Tibial artery (tissue), 4 donors: Measurements from ENCODE around the gene PNMA6E.

Experiments
- DNase-seq, 2 donors: peaks; one replicate each; pipeline ENCODE4 v3.0.0-alpha.2; 2019
- H3K27ac ChIP-seq, 2 donors: fragments of 200-600 bp; sonication (generic) in 1 of 2; 1 replicate in 1 of 2; 2 replicates in 1 of 2; pipeline ENCODE4 v1.5.1; 2018 to 2019; ENCODE audit warnings: mild to moderate bottlenecking in 1 of 2
- H3K27me3 ChIP-seq, 2 donors: fragments of 200-600 bp; sonication (generic) in 1 of 2; one replicate each; pipeline versions ENCODE4 v1.5.1 to v1.6.0; 2016 to 2019
- H3K36me3 ChIP-seq, 3 donors: fragments of 200-600 bp; sonication (generic) in 2 of 3; one replicate each; pipeline ENCODE4 v1.5.1; 2016 to 2019; ENCODE audit warnings: mild to moderate bottlenecking in 2 of 3
- H3K4me1 ChIP-seq, 4 donors: fragments of 200-600 bp; sonication (generic) in 2 of 4; 1 replicate in 3 of 4; 2 replicates in 1 of 4; pipeline ENCODE4 v1.5.1; 2016 to 2019
- H3K4me3 ChIP-seq, 2 donors: fragments of 200-600 bp; sonication (generic) in 1 of 2; 1 replicate in 1 of 2; 2 replicates in 1 of 2; pipeline ENCODE4 v1.5.1; 2018 to 2019; ENCODE audit warnings: mild to moderate bottlenecking in 2 of 2
- H3K9me3 ChIP-seq, 3 donors: fragments of 200-600 bp; sonication (generic) in 1 of 3; one replicate each; pipeline ENCODE4 v1.5.1; 2016 to 2019
- CTCF ChIP-seq, 2 experiments: fragments of 200-600 bp in 1 of 2; fragments of 450-650 bp in 1 of 2; IDR thresholded peaks; one replicate each; pipeline ENCODE4 v1.5.1; 2017 to 2019; ENCODE audit warnings: antibody characterized with exemption in 2 of 2, mild to moderate bottlenecking in 1 of 2, moderate library complexity in 1 of 2
- intact Hi-C: fragments of 100-400 bp; cut with DNase I; formaldehyde crosslinking; loops from one replicate; pipeline ENCODE4 v1.15.0; 2023; ENCODE audit warnings: low total_unique reads

PNMA6E gene

GRCh38 chrX:153444333-153445011 lies 43.3 kb upstream of the PNMA6E start:
- intact Hi-C loops: no loop called here

DNA sequence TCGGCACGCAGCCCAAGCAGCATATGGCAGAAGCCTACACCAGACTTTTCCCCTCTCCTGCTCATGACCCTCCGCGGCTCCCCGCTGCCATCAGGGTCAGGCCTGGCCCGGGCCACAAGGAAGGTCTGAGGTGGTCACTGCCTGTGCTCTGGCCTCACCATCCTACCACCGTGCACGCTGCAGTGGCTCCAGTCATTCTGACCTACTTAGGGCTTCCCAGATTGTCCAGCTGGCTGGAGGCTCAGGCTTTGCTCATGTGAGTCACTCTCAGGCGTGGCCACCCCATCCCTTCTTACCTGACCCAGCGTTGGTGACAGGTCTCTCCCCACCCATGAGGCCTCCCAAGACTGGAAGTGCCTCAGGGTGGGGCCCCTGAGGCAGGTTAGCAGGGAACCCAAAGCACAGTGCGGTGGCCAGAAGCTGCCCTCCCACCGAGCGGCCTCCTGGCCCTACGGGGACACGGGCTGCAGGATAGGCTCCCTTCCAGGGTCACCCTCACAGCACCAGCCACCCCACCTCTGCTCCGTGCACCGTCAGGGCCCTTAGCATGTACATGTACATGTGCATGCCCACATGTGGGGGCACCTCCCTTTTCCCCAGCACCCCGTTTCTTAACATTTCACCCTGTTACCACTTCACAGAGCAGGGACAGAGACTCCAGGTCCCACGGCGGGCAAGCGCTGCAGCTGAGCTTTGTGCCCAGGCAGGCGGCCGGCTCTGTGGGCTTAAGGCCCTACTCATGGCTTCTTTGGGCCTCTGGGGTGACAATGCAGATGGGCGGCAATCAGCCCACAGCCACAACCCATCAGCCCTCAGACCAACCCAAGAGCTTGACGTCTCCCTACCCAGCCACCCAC lies 42.6 kb upstream of the PNMA6E start:
- Histone ChIP-seq H3K36me3 (peaks cover 0 to 6% (median 0%) of the 10 kb centered on the region in 3 donors), H3K27ac (no peak overlapping the region), H3K27me3 (no peaks in the 10 kb centered on the region), H3K4me1 (no peaks in the 10 kb centered on the region), H3K4me3 (no peak overlapping the region), H3K9me3 (peaks cover 0 to 4% (median 0%) of the 10 kb centered on the region in 3 donors)
- no peak for TF ChIP-seq CTCF (IDR thresholded peaks at IDR 0.05)
- intact Hi-C loops: no loop called here
- DNase-seq: no peak

More at GRCh38 chrX:153444333-153445011, 43.3 kb upstream of the PNMA6E start:
- H3K27me3 ChIP-seq: no peaks in the 10 kb centered on the region
- H3K27ac ChIP-seq: no peak overlapping the region
- peaks cover 0 to 11% (median 4%) of the 10 kb centered on the region in 3 donors for H3K36me3 ChIP-seq
- no peak for DNase-seq
- TF ChIP-seq CTCF (IDR thresholded peaks at IDR 0.05): no peak
- no peak overlapping the region for H3K4me3 ChIP-seq
- H3K9me3 ChIP-seq: peaks cover 0 to 4% (median 0%) of the 10 kb centered on the region in 3 donors
- H3K4me1 ChIP-seq: no peaks in the 10 kb centered on the region

GRCh38 chrX:153442463-153442862 lies 41.3 kb upstream of the PNMA6E start:
- peaks cover 0 to 4% (median 0%) of the 10 kb centered on the region in 3 donors for H3K9me3 ChIP-seq
- intact Hi-C loops: no loop called here
- H3K4me3 ChIP-seq: no peak overlapping the region
- no peak for TF ChIP-seq CTCF (IDR thresholded peaks at IDR 0.05)
- peaks cover 0 to 4% (median 0%) of the 10 kb centered on the region in 3 donors for H3K36me3 ChIP-seq
- no peaks in the 10 kb centered on the region for H3K27me3 ChIP-seq
- DNase-seq: no peak
- no peaks in the 10 kb centered on the region for H3K4me1 ChIP-seq
- H3K27ac ChIP-seq: no peak overlapping the region

- no peak for DNase-seq
- intact Hi-C loops: no loop called here
Measured at GRCh38 chrX:153441981-153442380, 40.8 kb upstream of the PNMA6E start.

GRCh38 chrX:153441296-153441695 lies 40.1 kb upstream of the PNMA6E start:
- no peak overlapping the region for H3K27ac ChIP-seq
- no peaks in the 10 kb centered on the region for H3K36me3 ChIP-seq
- no peaks in the 10 kb centered on the region for H3K27me3 ChIP-seq
- no peaks in the 10 kb centered on the region for H3K4me1 ChIP-seq
- TF ChIP-seq CTCF (IDR thresholded peaks at IDR 0.05): no peak
- DNase-seq: no peak
- intact Hi-C loops: no loop called here
- no peak overlapping the region for H3K4me3 ChIP-seq
- peaks cover 0 to 4% (median 0%) of the 10 kb centered on the region in 3 donors for H3K9me3 ChIP-seq

More at GRCh38 chrX:153441981-153442380, 40.8 kb upstream of the PNMA6E start:
- Histone ChIP-seq H3K36me3 (no peaks in the 10 kb centered on the region), H3K27me3 (no peaks in the 10 kb centered on the region), H3K27ac (no peak overlapping the region), H3K4me3 (no peak overlapping the region), H3K9me3 (peaks cover 0 to 4% (median 0%) of the 10 kb centered on the region in 3 donors), H3K4me1 (no peaks in the 10 kb centered on the region)
- no peak for TF ChIP-seq CTCF (IDR thresholded peaks at IDR 0.05)
